ENCODE results near the gene ARF4. TPM values are rescaled to one million over a fixed set of nuclear protein-coding genes. Genes with fewer than 3 reads are reported as not detected.

Gene ARF4
- total RNA-seq, 1 donor from 2014 or later, result 138 TPM

- Histone ChIP-seq H3K9me3 (ENCODE audit: low read depth) (no peaks in the 10 kb centered on the region), H2AFZ (replicated peaks) (peak overlapping the region; percentile 90), H3K27me3 (no peaks in the 10 kb centered on the region), H3K9ac (peak overlapping the region; percentile 75), H3K27ac (no peak overlapping the region), H3K4me2 (peak overlapping the region; percentile 93), H3K4me3 (peak overlapping the region; percentile 60), H4K20me1 (ENCODE audit: low read depth) (peaks cover 15% of the 10 kb centered on the region), H3F3A (ENCODE audit: low read depth) (peaks cover 7% of the 10 kb centered on the region), H3K79me2 (ENCODE audit: low read depth) (peaks cover 15% of the 10 kb centered on the region), H3K4me1 (peaks cover 10% of the 10 kb centered on the region), H3K36me3 (no peaks in the 10 kb centered on the region)
- peaks cover 18% of the 10 kb centered on the region for H3K4me1 Mint-ChIP-seq
- H3K36me3 Mint-ChIP-seq, result peaks cover 10% of the 10 kb centered on the region
- DNase-seq (ENCODE audit: low spot score), result peak; percentile 24
- no peaks in the 10 kb centered on the region for H3K27me3 Mint-ChIP-seq (ENCODE audit: insufficient read depth, low read depth)
- no peak for TF ChIP-seq EZH2phosphoT487 (IDR thresholded peaks at IDR 0.05)
- TF ChIP-seq EZH2 (IDR thresholded peaks at IDR 0.05), result no peak
- no peak for TF ChIP-seq CTCF (IDR thresholded peaks at IDR 0.05)
- H3K9me3 Mint-ChIP-seq, result no peaks in the 10 kb centered on the region
- H3K4me3 Mint-ChIP-seq, result peak overlapping the region; percentile 95
- peak overlapping the region; percentile 89 for H3K27ac Mint-ChIP-seq
Measured at GRCh38 chr3:57557085-57557537, 40.0 kb downstream of the ARF4 start.

GRCh38 chr3:57556459-57557084 lies 40.6 kb downstream of the ARF4 start:
- H3K9me3 Mint-ChIP-seq, result no peaks in the 10 kb centered on the region
- Histone ChIP-seq H4K20me1 (ENCODE audit: low read depth) (peaks cover 15% of the 10 kb centered on the region), H3K4me1 (peaks cover 10% of the 10 kb centered on the region), H3K4me2 (peak overlapping the region; percentile 93), H2AFZ (replicated peaks) (peak overlapping the region; percentile 90), H3K27ac (no peak overlapping the region), H3K79me2 (ENCODE audit: low read depth) (peaks cover 15% of the 10 kb centered on the region), H3K9me3 (ENCODE audit: low read depth) (no peaks in the 10 kb centered on the region), H3K9ac (peak overlapping the region; percentile 75), H3K27me3 (no peaks in the 10 kb centered on the region), H3K36me3 (no peaks in the 10 kb centered on the region), H3K4me3 (peak overlapping the region; percentile 60), H3F3A (ENCODE audit: low read depth) (peaks cover 7% of the 10 kb centered on the region)
- H3K4me1 Mint-ChIP-seq, result peaks cover 18% of the 10 kb centered on the region
- peak overlapping the region; percentile 95 for H3K4me3 Mint-ChIP-seq
- H3K27me3 Mint-ChIP-seq (ENCODE audit: insufficient read depth, low read depth), result no peaks in the 10 kb centered on the region
- TF ChIP-seq EZH2 (IDR thresholded peaks at IDR 0.05) (no peak), CTCF (IDR thresholded peaks at IDR 0.05) (no peak), EZH2phosphoT487 (IDR thresholded peaks at IDR 0.05) (no peak)
- H3K36me3 Mint-ChIP-seq, result peaks cover 10% of the 10 kb centered on the region
- peak overlapping the region; percentile 89 for H3K27ac Mint-ChIP-seq
- DNase-seq (ENCODE audit: low spot score), result no peak

DNA sequence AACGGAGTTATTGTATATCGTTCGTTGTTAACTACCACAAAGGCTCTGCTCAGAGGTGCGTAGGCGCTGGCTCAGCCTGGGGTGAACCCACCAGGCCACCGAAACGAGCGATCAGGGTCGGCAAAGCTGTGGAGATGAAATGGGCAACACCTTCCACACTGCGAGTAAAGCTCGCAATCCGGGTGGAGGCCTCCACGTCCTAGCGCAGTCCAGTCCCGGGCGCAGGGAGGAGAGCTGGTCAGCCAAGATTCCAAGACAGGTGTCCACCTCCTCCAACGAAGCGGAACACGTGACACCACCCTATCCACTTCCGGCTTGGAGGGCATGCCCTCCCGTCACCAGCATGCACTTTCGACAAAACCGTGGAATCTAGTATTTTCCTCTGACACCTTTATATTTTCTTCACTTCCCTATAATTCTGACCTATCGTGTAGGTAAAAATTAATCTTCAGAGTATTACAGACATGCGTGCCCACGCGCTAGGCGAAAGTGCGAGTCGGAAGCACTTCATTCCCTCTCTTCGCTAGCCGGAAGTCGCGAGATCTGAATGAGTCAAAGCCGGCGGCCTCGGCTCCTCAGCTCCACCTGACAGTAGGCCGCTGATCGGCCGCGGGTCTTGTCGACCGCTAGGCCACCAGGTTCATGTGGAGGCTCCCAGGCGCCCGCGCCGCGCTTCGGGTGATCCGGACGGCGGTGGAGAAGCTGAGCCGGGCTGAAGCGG lies 41.2 kb downstream of the ARF4 start, which contains the start of gene PDE12:
Gene PDE12, plus strand, starts transcription at position 537 of the 721 bp plus-strand sequence. Its CDS starts 106 bp downstream, at position 643.
- Mint-ChIP-seq H3K27ac (peak within 1 kb of the TSS; percentile 100), H3K4me3 (peak within 1 kb of the TSS; percentile 95)

More for the DNA sequence above, 41.2 kb downstream of the ARF4 start, which contains the start of gene PDE12:
- no peaks in the 10 kb centered on the region for H3K36me3 ChIP-seq
- peaks cover 15% of the 10 kb centered on the region for H4K20me1 ChIP-seq (ENCODE audit: low read depth)
- peak; percentile 12 for TF ChIP-seq CTCF (IDR thresholded peaks at IDR 0.05)
- no peak for TF ChIP-seq EZH2 (IDR thresholded peaks at IDR 0.05)
- TF ChIP-seq EZH2phosphoT487 (IDR thresholded peaks at IDR 0.05), result peak; percentile 43
- H3K27me3 ChIP-seq, result no peaks in the 10 kb centered on the region
- no peaks in the 10 kb centered on the region for H3K9me3 ChIP-seq (ENCODE audit: low read depth)
- peak within 1 kb of the TSS; percentile 93 for H3K4me2 ChIP-seq
- DNase-seq (ENCODE audit: low spot score), result peak; percentile 86
- H3K4me3 ChIP-seq, result peak within 1 kb of the TSS; percentile 60
- peaks cover 7% of the 10 kb centered on the region for H3F3A ChIP-seq (ENCODE audit: low read depth)
- Mint-ChIP-seq H3K4me1 (peaks cover 18% of the 10 kb centered on the region), H3K36me3 (peaks cover 10% of the 10 kb centered on the region), H3K9me3 (no peaks in the 10 kb centered on the region), H3K27me3 (ENCODE audit: insufficient read depth, low read depth) (no peaks in the 10 kb centered on the region)
- no peak within 1 kb of the TSS for H3K27ac ChIP-seq
- peak within 1 kb of the TSS; percentile 90 for H2AFZ ChIP-seq (replicated peaks)
- peak within 1 kb of the TSS; percentile 75 for H3K9ac ChIP-seq
- peaks cover 15% of the 10 kb centered on the region for H3K79me2 ChIP-seq (ENCODE audit: low read depth)
- H3K4me1 ChIP-seq, result peaks cover 10% of the 10 kb centered on the region

Data from neural progenitor cell (in vitro differentiated cells).